IPS-20b (cell line): ENCODE measurements around the gene FOXL3.

ENCODE experiments used
- H3K27ac ChIP-seq: one replicate; pipeline ENCODE4 v1.5.1; 2013; ENCODE audit warnings: low read length
- H3K27me3 ChIP-seq: 2 replicates; pipeline ENCODE4 v1.6.1; 2013; ENCODE audit warnings: mild to moderate bottlenecking, low read length, inconsistent platforms; ENCODE audit not compliant: insufficient read depth
- H3K36me3 ChIP-seq: 2 replicates; pipeline ENCODE4 v1.6.1; 2013; ENCODE audit warnings: low read depth, mild to moderate bottlenecking, inconsistent platforms, low read length, moderate library complexity; ENCODE audit not compliant: insufficient read depth
- H3K4me1 ChIP-seq: 2 replicates; pipeline ENCODE4 v1.6.1; 2013; ENCODE audit warnings: mild to moderate bottlenecking, control low read depth, inconsistent platforms, low read length, moderate library complexity; ENCODE audit not compliant: insufficient read depth
- H3K4me3 ChIP-seq: 2 replicates; pipeline ENCODE4 v1.5.1; 2013; ENCODE audit warnings: mild to moderate bottlenecking, low read length, inconsistent platforms
- H3K9ac ChIP-seq: 2 replicates; pipeline ENCODE4 v1.6.1; 2013; ENCODE audit warnings: low read depth, mild to moderate bottlenecking, inconsistent platforms, low read length, moderate library complexity
- H3K9me3 ChIP-seq: 2 replicates; pipeline ENCODE4 v1.6.1; 2013; ENCODE audit warnings: mild to moderate bottlenecking, low read depth, low read length, inconsistent platforms; ENCODE audit not compliant: insufficient read depth

Gene FOXL3

GRCh38 chr7:302054-302992, 12.4 kb downstream of the FOXL3 start:
- H3K4me1 ChIP-seq: no peaks in the 10 kb centered on the region
- no peak overlapping the region for H3K4me3 ChIP-seq
- H3K27me3 ChIP-seq: no peaks in the 10 kb centered on the region
- no peak overlapping the region for H3K27ac ChIP-seq
- H3K36me3 ChIP-seq: no peaks in the 10 kb centered on the region
- H3K9me3 ChIP-seq: no peaks in the 10 kb centered on the region; the same call in 1 of the 2 replicates
- no peak overlapping the region for H3K9ac ChIP-seq

- Histone ChIP-seq H3K9ac (no peak overlapping the region), H3K4me1 (no peaks in the 10 kb centered on the region), H3K9me3 (no peaks in the 10 kb centered on the region; the same call in 1 of the 2 replicates), H3K27ac (no peak overlapping the region), H3K36me3 (no peaks in the 10 kb centered on the region), H3K27me3 (no peaks in the 10 kb centered on the region), H3K4me3 (no peak overlapping the region)
These were observed 13.5 kb downstream of the FOXL3 start for GRCh38 chr7:303425-303824.

- no peak overlapping the region for H3K27ac ChIP-seq
- no peak overlapping the region for H3K4me3 ChIP-seq
- H3K4me1 ChIP-seq: no peaks in the 10 kb centered on the region
- H3K9ac ChIP-seq: no peak overlapping the region
- H3K9me3 ChIP-seq: no peaks in the 10 kb centered on the region; the same call in 1 of the 2 replicates
- no peaks in the 10 kb centered on the region for H3K36me3 ChIP-seq
- no peaks in the 10 kb centered on the region for H3K27me3 ChIP-seq
These were observed 14.1 kb downstream of the FOXL3 start for GRCh38 chr7:303884-304573.

- H3K36me3 ChIP-seq: no peaks in the 10 kb centered on the region
- H3K9ac ChIP-seq: no peak overlapping the region
These were observed 14.8 kb downstream of the FOXL3 start for GRCh38 chr7:304574-305409.

GRCh38 chr7:305410-306151, 15.6 kb downstream of the FOXL3 start:
- H3K36me3 ChIP-seq: no peaks in the 10 kb centered on the region
- H3K9ac ChIP-seq: no peak overlapping the region
- no peak overlapping the region for H3K4me3 ChIP-seq
- no peak overlapping the region for H3K27ac ChIP-seq
- H3K4me1 ChIP-seq: no peaks in the 10 kb centered on the region
- H3K9me3 ChIP-seq: no peaks in the 10 kb centered on the region; the same call in 1 of the 2 replicates
- no peaks in the 10 kb centered on the region for H3K27me3 ChIP-seq

More at GRCh38 chr7:304574-305409, 14.8 kb downstream of the FOXL3 start:
- Histone ChIP-seq H3K27me3 (no peaks in the 10 kb centered on the region), H3K4me3 (no peak overlapping the region), H3K4me1 (no peaks in the 10 kb centered on the region), H3K27ac (no peak overlapping the region), H3K9me3 (no peaks in the 10 kb centered on the region; the same call in 1 of the 2 replicates)

- H3K4me1 ChIP-seq: no peaks in the 10 kb centered on the region
- H3K27ac ChIP-seq: no peak overlapping the region
- H3K4me3 ChIP-seq: no peak overlapping the region
- H3K36me3 ChIP-seq: no peaks in the 10 kb centered on the region
- H3K9ac ChIP-seq: no peak overlapping the region
- H3K27me3 ChIP-seq: no peaks in the 10 kb centered on the region
- no peaks in the 10 kb centered on the region; the same call in 1 of the 2 replicates for H3K9me3 ChIP-seq
These were observed 18.0 kb downstream of the FOXL3 start for GRCh38 chr7:307970-308369.

- Histone ChIP-seq H3K27me3 (no peaks in the 10 kb centered on the region), H3K36me3 (no peaks in the 10 kb centered on the region), H3K9ac (no peak overlapping the region), H3K4me1 (no peaks in the 10 kb centered on the region), H3K27ac (no peak overlapping the region), H3K9me3 (no peaks in the 10 kb centered on the region; the same call in 1 of the 2 replicates), H3K4me3 (no peak overlapping the region)
These were observed 19.7 kb downstream of the FOXL3 start for GRCh38 chr7:309586-310228.

- Histone ChIP-seq H3K4me3 (no peak overlapping the region), H3K27me3 (no peaks in the 10 kb centered on the region), H3K9ac (no peak overlapping the region), H3K4me1 (no peaks in the 10 kb centered on the region), H3K27ac (no peak overlapping the region), H3K9me3 (no peaks in the 10 kb centered on the region; the same call in 1 of the 2 replicates), H3K36me3 (no peaks in the 10 kb centered on the region)
These were observed 21.2 kb downstream of the FOXL3 start for GRCh38 chr7:311131-311680.

GRCh38 chr7:311796-312195, 21.8 kb downstream of the FOXL3 start:
- no peak overlapping the region for H3K27ac ChIP-seq
- H3K4me1 ChIP-seq: no peaks in the 10 kb centered on the region
- no peaks in the 10 kb centered on the region for H3K36me3 ChIP-seq
- no peaks in the 10 kb centered on the region; the same call in 1 of the 2 replicates for H3K9me3 ChIP-seq
- H3K4me3 ChIP-seq: no peak overlapping the region
- no peaks in the 10 kb centered on the region for H3K27me3 ChIP-seq
- no peak overlapping the region for H3K9ac ChIP-seq

GRCh38 chr7:312424-312823, 22.5 kb downstream of the FOXL3 start:
- Histone ChIP-seq H3K36me3 (no peaks in the 10 kb centered on the region), H3K9me3 (no peaks in the 10 kb centered on the region), H3K4me3 (no peak overlapping the region), H3K27me3 (no peaks in the 10 kb centered on the region), H3K4me1 (no peaks in the 10 kb centered on the region), H3K27ac (no peak overlapping the region), H3K9ac (no peak overlapping the region)
